HG02885 (cell line): ENCODE data around the gene PDIK1L.

Source experiments
- ATAC-seq: cut with Tn5 transposase; IDR thresholded peaks from one replicate; pipeline ENCODE4 v1.9.1; 2021; ENCODE audit warnings: mild to moderate bottlenecking; ENCODE audit not compliant: unreplicated experiment, poor library complexity

Gene PDIK1L

GRCh38 chr1:26168410-26169197 is 57.0 kb downstream of the PDIK1L start, which contains the start of gene C1orf232:
C1orf232 (minus strand) TSS chr1:26168963; CDS start chr1:26168499, 464 bp downstream.
- no peak for ATAC-seq

GRCh38 chr1:26169198-26169554 is 57.6 kb downstream of the PDIK1L start:
- no peak for ATAC-seq

- peak; percentile 97 for ATAC-seq
Observed at GRCh38 chr1:26169669-26170471, 58.2 kb downstream of the PDIK1L start, which contains the start of gene ZNF593. ZNF593 (plus strand) TSS chr1:26169908; CDS start chr1:26169984, 76 bp downstream.

GRCh38 chr1:26170472-26170821 is 58.8 kb downstream of the PDIK1L start:
- ATAC-seq: no peak

GRCh38 chr1:26171084-26172072 is 59.8 kb downstream of the PDIK1L start, which contains the start of gene ZNF593OS:
ZNF593OS (minus strand) TSS chr1:26171832; CDS start chr1:26171661, 171 bp downstream.
- no peak for ATAC-seq
